Adipocyte (in vitro differentiated cells): ENCODE results near the gene CNOT1.

Experiments used
- DNase-seq: peaks from one replicate; pipeline ENCODE4 v3.0.0-alpha.2; 2015; ENCODE audit warnings: low read depth
- H3K27me3 ChIP-seq: replicated peaks from 2 replicates; pipeline ENCODE4 v1.7.0; 2013; ENCODE audit warnings: mild to moderate bottlenecking, low read length, moderate library complexity; ENCODE audit not compliant: control insufficient read depth, insufficient read depth
- H3K36me3 ChIP-seq: 2 replicates; pipeline ENCODE4 v1.7.0; 2013; ENCODE audit warnings: low read length, mild to moderate bottlenecking, moderate library complexity; ENCODE audit not compliant: control insufficient read depth, insufficient read depth, severe bottlenecking
- H3K4me1 ChIP-seq: 2 replicates; pipeline ENCODE4 v1.7.0; 2013; ENCODE audit warnings: mild to moderate bottlenecking, low read length, moderate library complexity; ENCODE audit not compliant: control insufficient read depth, insufficient read depth
- H3K4me3 ChIP-seq: 2 replicates; pipeline ENCODE4 v1.7.0; 2013; ENCODE audit warnings: mild to moderate bottlenecking, low read length, moderate library complexity
- H3K9ac ChIP-seq: 2 replicates; pipeline ENCODE4 v1.7.0; 2013; ENCODE audit warnings: mild to moderate bottlenecking, low read length, moderate library complexity
- H3K9me3 ChIP-seq: 2 replicates; pipeline ENCODE4 v1.7.0; 2013; ENCODE audit warnings: mild to moderate bottlenecking, low read length, moderate library complexity; ENCODE audit not compliant: control insufficient read depth

The CNOT1 gene

DNA sequence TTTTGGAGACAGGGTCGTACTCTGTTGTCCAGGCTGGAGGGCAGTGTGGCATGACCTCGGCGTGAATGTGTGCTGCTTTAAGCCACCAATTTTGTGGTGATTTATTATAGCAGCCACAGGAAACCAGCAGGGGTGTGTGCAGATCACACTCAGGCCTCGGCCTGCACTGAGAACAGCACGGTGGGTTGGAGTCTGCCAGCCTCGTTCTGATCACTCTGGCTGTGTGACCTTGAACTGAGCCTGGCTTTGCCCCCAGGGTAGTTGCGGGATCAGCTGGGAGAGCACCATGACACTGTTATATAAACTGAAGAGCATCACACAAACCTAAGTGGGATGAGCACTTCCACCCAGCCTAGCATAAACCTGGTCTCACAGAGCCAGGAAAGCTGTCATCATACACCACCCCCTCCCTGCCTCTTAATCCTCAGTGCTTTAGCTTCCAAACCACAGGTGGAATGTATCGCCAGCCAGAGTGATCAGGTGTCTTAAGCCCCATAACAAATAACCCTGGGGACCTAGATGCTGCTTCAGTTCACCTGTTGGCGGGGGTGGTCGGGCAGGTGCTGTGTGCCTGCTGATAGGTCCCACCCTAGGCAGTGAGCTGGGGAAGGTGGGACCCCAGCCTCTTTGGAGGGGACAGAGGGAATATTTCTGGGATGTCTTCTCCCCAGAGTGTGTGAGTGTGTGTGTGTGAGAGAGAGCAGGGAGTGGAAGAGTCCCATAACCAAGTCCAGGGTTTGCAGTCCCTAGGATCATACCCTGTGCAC is 158.2 kb downstream of the CNOT1 start:
- DNase-seq: no peak
- Histone ChIP-seq H3K4me3 (no peak overlapping the region), H3K9ac (no peak overlapping the region), H3K27me3 (peaks cover 43% of the 10 kb centered on the region), H3K9me3 (peaks cover 4% of the 10 kb centered on the region), H3K36me3 (no peaks in the 10 kb centered on the region), H3K4me1 (no peaks in the 10 kb centered on the region)
